Heart right ventricle (tissue), 16 donors: Measurements from ENCODE around the gene PNPLA8. TPM values are rescaled to one million over a fixed set of nuclear protein-coding genes. Genes with fewer than 3 reads are reported as not detected.
A peak's percentile ranks its signal among the peaks of the same experiment; 100 is the strongest.

Experiments
- ATAC-seq, 8 donors: fragments of 200-7000 bp; cut with Tn5 transposase; one replicate each; pipeline ENCODE4 v1.9.1; 2020; ENCODE audit warnings: mild to moderate bottlenecking in 8 of 8, moderate library complexity in 8 of 8, moderate number of reproducible peaks in 1 of 8
- DNase-seq, 2 donors: peaks; one replicate each; pipeline ENCODE4 v3.0.0-alpha.2; 2020
- H3K27ac ChIP-seq, 10 donors: fragments of 200-600 bp; sonication (generic) in 2 of 10; one replicate each; pipeline versions ENCODE4 v1.5.0 to v1.8.0; 2020 to 2022; ENCODE audit warnings: mild to moderate bottlenecking in 3 of 10
- H3K27me3 ChIP-seq, 7 donors: fragments of 200-600 bp; one replicate each; pipeline ENCODE4 v1.8.0; 2021 to 2022; ENCODE audit warnings: mild to moderate bottlenecking in 2 of 7
- H3K36me3 ChIP-seq, 9 donors: fragments of 200-600 bp; sonication (generic) in 1 of 9; one replicate each; pipeline versions ENCODE4 v1.5.0 to v1.8.0; 2020 to 2022; ENCODE audit warnings: mild to moderate bottlenecking in 2 of 9
- H3K4me1 ChIP-seq, 9 donors: fragments of 200-600 bp; sonication (generic) in 1 of 9; one replicate each; pipeline versions ENCODE4 v1.5.0 to v1.8.0; 2020 to 2022; ENCODE audit warnings: mild to moderate bottlenecking in 4 of 9
- H3K4me3 ChIP-seq, 10 donors: fragments of 200-600 bp; sonication (generic) in 2 of 10; one replicate each; pipeline versions ENCODE4 v1.5.0 to v1.8.0; 2020 to 2022; ENCODE audit warnings: mild to moderate bottlenecking in 7 of 10, moderate library complexity in 2 of 10
- H3K9me3 ChIP-seq, 11 donors: fragments of 200-600 bp in 10 of 11; sonication (generic) in 2 of 11; one replicate each; pipeline versions ENCODE4 v1.5.0 to v1.8.0; 2013 to 2022; ENCODE audit warnings: mild to moderate bottlenecking in 2 of 11, control low read depth in 1 of 11, moderate library complexity in 1 of 11
- CTCF ChIP-seq, 9 donors: fragments of 200-600 bp; sonication (generic) in 2 of 9; IDR thresholded peaks; one replicate each; pipeline versions ENCODE4 v1.5.0 to v1.8.0; 2021 to 2022; ENCODE audit warnings: antibody characterized with exemption in 9 of 9, mild to moderate bottlenecking in 5 of 9, moderate library complexity in 1 of 9
- WGBS, 2 donors: extraction: QIAGEN DNeasy Blood & Tissue Kit; methylation state at CpG; one replicate each; pipeline ENCODE4 v1.1.7; 2013; ENCODE audit warnings: inconsistent platforms in 1 of 2; 5-methylcytosine and 5-hydroxymethylcytosine counted together
- intact Hi-C, 10 donors: fragments of 100-400 bp; cut with DNase I; formaldehyde crosslinking; loops; one replicate each; pipeline versions ENCODE4 v1.11.1 to v1.14.2; 2022
- polyA plus RNA-seq, 2 donors: library from polyadenylated mRNA; stranded (reverse); fragments of 200-250 nt; gene quantifications; one replicate each; pipeline ENCODE4 v1.2.3, GENCODE V29; 2013
- total RNA-seq, 10 donors: library from RNA; stranded (reverse); fragmentation: NEBNext Ultra II Directional in 3 of 10; extraction: Animal tissue kit (Norgen Biotek cat#: 25700) in 3 of 10; gene quantifications; one replicate each; pipeline versions ENCODE4 v1.2.1 to v1.2.4, GENCODE V29; 2021 to 2023
- donor health status: Arrhythmogenic right ventricular cardiomyopathy.
- donor health status: ischemic (EF 13 %, LVEDD 7.1; RV severe dilation, severe dysfunction).
- donor health status: healthy with polysubstance abuse.
- donor health status: DM: no; HTN: yes; CAD: no.
- donor health status: DM: no; HTN: no; CAD: no.
- donor health status: ischemic (EF 25% LVEDD 6.9; RV normal size, moderate dysfunction).
- donor health status: ischemic (EF 25% LVEDD 5.7; RV mildly dilated, moderate dysfunction).
- donor health status: healthy.
- donor health status: DM: yes; HTN: yes; CAD: no.
- donor health status: Ischemic cardiomyopathy.
- donor health status: ischemic (EF 35%, LVEDD 5.7; RV mildly dilated, moderate dysfunction).
- donor health status: nonischemic (EF 11% LVEDD 7.7; RV severe dilation, severe dysfunction).
- donor health status: DM: yes; HTN: yes; CAD: no.
- donor health status: PGD.
- donor health status: ischemic (EF 29% LVEDD 5.4; RV normal size, mild dysfunction).
- donor health status: nonischemic (EF 23%, LVEDD 6.1; RV moderate dilation, normal function).

PNPLA8 gene
- total and polyA plus RNA-seq, 12 donors: 13.2 to 39.9 (median 35.1) TPM

- H3K27me3 ChIP-seq: peaks cover 6 to 87% (median 71%) of the 10 kb centered on the region in 7 donors
- ATAC-seq: no peak
- no peaks in the 10 kb centered on the region for H3K36me3 ChIP-seq
- intact Hi-C loops: loop anchor here in 5 of 10 donors (10.0 kb wide), 1 partner anchor 268 kb away; no protein-coding TSS in a partner anchor
- no peak for DNase-seq
- peak in 6 of 9 donors; percentile 17 to 44 (median 32) for TF ChIP-seq CTCF (IDR thresholded peaks at IDR 0.05)
- 50 to 68% methylated on average over 2 of the region's 2 CpGs for WGBS, 2 donors
- H3K9me3 ChIP-seq: no peaks in the 10 kb centered on the region
- no peak overlapping the region for H3K4me3 ChIP-seq
- H3K27ac ChIP-seq: no peak overlapping the region
- peaks cover 3 to 23% (median 16%) of the 10 kb centered on the region in 9 donors for H3K4me1 ChIP-seq
Observed at GRCh38 chr7:108452707-108453106, 73.2 kb downstream of the PNPLA8 start.

- Histone ChIP-seq H3K27ac (no peak overlapping the region), H3K27me3 (peaks cover 6 to 83% (median 59%) of the 10 kb centered on the region in 7 donors)
- intact Hi-C loops: loop anchor here in 5 of 10 donors (10.0 kb wide), 1 partner anchor 267 kb away; no protein-coding TSS in a partner anchor
Observed at GRCh38 chr7:108451296-108451848, 74.6 kb downstream of the PNPLA8 start.

GRCh38 chr7:108450160-108450559 is 75.8 kb downstream of the PNPLA8 start:
- intact Hi-C loops: loop anchor here in 5 of 10 donors (10.0 kb wide), 1 partner anchor 265 kb away; no protein-coding TSS in a partner anchor
- Histone ChIP-seq H3K36me3 (no peaks in the 10 kb centered on the region), H3K27me3 (peaks cover under 1 to 71% (median 48%) of the 10 kb centered on the region in 7 donors), H3K4me1 (peaks cover 1 to 10% (median 4%) of the 10 kb centered on the region in 9 donors), H3K27ac (no peak overlapping the region), H3K9me3 (no peaks in the 10 kb centered on the region), H3K4me3 (no peak overlapping the region)
- no peak for DNase-seq
- no peak for TF ChIP-seq CTCF (IDR thresholded peaks at IDR 0.05)
- 83 to 92% methylated on average over 1 of the region's 1 CpG for WGBS, 2 donors
- no peak for ATAC-seq

More at GRCh38 chr7:108451296-108451848, 74.6 kb downstream of the PNPLA8 start:
- Histone ChIP-seq H3K4me3 (no peak overlapping the region), H3K36me3 (no peaks in the 10 kb centered on the region), H3K9me3 (no peaks in the 10 kb centered on the region), H3K4me1 (peaks cover 3 to 19% (median 13%) of the 10 kb centered on the region in 9 donors)
- 83 to 88% methylated on average over 2 of the region's 2 CpGs for WGBS, 2 donors
- no peak for ATAC-seq
- DNase-seq: no peak
- no peak for TF ChIP-seq CTCF (IDR thresholded peaks at IDR 0.05)

GRCh38 chr7:108449521-108449920 is 76.4 kb downstream of the PNPLA8 start:
- ATAC-seq: no peak
- TF ChIP-seq CTCF (IDR thresholded peaks at IDR 0.05): no peak

More at GRCh38 chr7:108449521-108449920, 76.4 kb downstream of the PNPLA8 start:
- Histone ChIP-seq H3K4me1 (peaks cover 0 to 3% (median 0%) of the 10 kb centered on the region in 9 donors), H3K27me3 (peaks cover 0 to 65% (median 42%) of the 10 kb centered on the region in 7 donors), H3K9me3 (no peaks in the 10 kb centered on the region), H3K27ac (no peak overlapping the region), H3K36me3 (no peaks in the 10 kb centered on the region), H3K4me3 (no peak overlapping the region)
- DNase-seq: no peak
- intact Hi-C loops: no loop called here
